Natural killer cell (primary cell): ENCODE results near the gene TTC24. TPM values are rescaled to one million over a fixed set of nuclear protein-coding genes. Genes with fewer than 3 reads are reported as not detected.
"Not testable (repeated sequence)": the region's sequence is repeated elsewhere in the genome, so short reads cannot be mapped to it uniquely, and the experiment has no call there.

Experiments
- ATAC-seq, 3 donors: fragments of 150-1000 bp in 2 of 3; fragments of 200-7000 bp in 1 of 3; cut with Tn5 transposase; 1 replicate in 1 of 3; 2 replicates in 2 of 3; pipeline ENCODE4 v1.10.0; 2021; ENCODE audit warnings: mild to moderate bottlenecking in 2 of 3, moderate library complexity in 2 of 3
- DNase-seq, 2 donors: peaks; one replicate each; pipeline versions ENCODE4 v3.0.0 to v3.0.0-alpha.2; 2013 to 2021; ENCODE audit warnings: mixed read lengths in 1 of 2
- H3K27ac ChIP-seq: one replicate; pipeline ENCODE4 v1.5.1; 2013; ENCODE audit warnings: mild to moderate bottlenecking, low read length
- H3K27me3 ChIP-seq: one replicate; pipeline ENCODE4 v1.6.1; 2013; ENCODE audit warnings: low read length; ENCODE audit not compliant: control insufficient read depth, insufficient read depth
- H3K36me3 ChIP-seq: one replicate; pipeline ENCODE4 v1.6.1; 2013; ENCODE audit warnings: low read length; ENCODE audit not compliant: control insufficient read depth, insufficient read depth
- H3K4me1 ChIP-seq: one replicate; pipeline ENCODE4 v1.6.1; 2013; ENCODE audit warnings: low read length; ENCODE audit not compliant: control insufficient read depth, insufficient read depth
- H3K4me3 ChIP-seq: one replicate; pipeline ENCODE4 v1.5.1; 2013; ENCODE audit warnings: low read length
- H3K9me3 ChIP-seq: one replicate; pipeline ENCODE4 v1.6.1; 2013; ENCODE audit warnings: low read length; ENCODE audit not compliant: control insufficient read depth, insufficient read depth
- H3K27ac Mint-ChIP-seq, 2 donors: one replicate each; pipeline ENCODE4 v1.8.0; 2022; ENCODE audit warnings: mild to moderate bottlenecking in 2 of 2, mixed read lengths in 2 of 2, moderate library complexity in 1 of 2
- H3K27me3 Mint-ChIP-seq, 2 donors: one replicate each; pipeline ENCODE4 v1.8.0; 2022; ENCODE audit warnings: low read depth in 2 of 2, mixed read lengths in 2 of 2
- H3K36me3 Mint-ChIP-seq: one replicate; pipeline ENCODE4 v1.8.0; 2022; ENCODE audit warnings: mixed read lengths
- H3K4me1 Mint-ChIP-seq, 2 donors: one replicate each; pipeline ENCODE4 v1.8.0; 2022; ENCODE audit warnings: mixed read lengths in 2 of 2
- H3K4me3 Mint-ChIP-seq: one replicate; pipeline ENCODE4 v1.8.0; 2022; ENCODE audit warnings: mild to moderate bottlenecking, moderate library complexity, mixed read lengths
- H3K9me3 Mint-ChIP-seq, 2 donors: one replicate each; pipeline ENCODE4 v1.8.0; 2022; ENCODE audit warnings: mixed read lengths in 2 of 2
- CTCF ChIP-seq: fragments of 200-600 bp; IDR thresholded peaks from one replicate; pipeline ENCODE4 v1.8.0; 2022; ENCODE audit warnings: antibody characterized with exemption
- WGBS: methylation state at CpG from one replicate; pipeline ENCODE4 v1.1.7; 2013; ENCODE audit warnings: missing lambda C conversion rate; ENCODE audit not compliant: insufficient coverage; 5-methylcytosine and 5-hydroxymethylcytosine counted together
- intact Hi-C: fragments of 100-400 bp; cut with micrococcal nuclease; formaldehyde crosslinking; loops from one replicate; pipeline ENCODE4 v1.14.2; 2022
- total RNA-seq, 4 donors: library from RNA; stranded (reverse); fragments of 120-200 nt in 1 of 4; gene quantifications; one replicate each; pipeline versions ENCODE4 v1.2.3 to v1.2.4, GENCODE V29; 2013 to 2022

The TTC24 gene
- total RNA-seq, 3 donors from 2014 or later (not counting 1 experiment from before 2014, with no cell fraction given) = 3.3 to 4.1 (median 4.0) TPM

DNA sequence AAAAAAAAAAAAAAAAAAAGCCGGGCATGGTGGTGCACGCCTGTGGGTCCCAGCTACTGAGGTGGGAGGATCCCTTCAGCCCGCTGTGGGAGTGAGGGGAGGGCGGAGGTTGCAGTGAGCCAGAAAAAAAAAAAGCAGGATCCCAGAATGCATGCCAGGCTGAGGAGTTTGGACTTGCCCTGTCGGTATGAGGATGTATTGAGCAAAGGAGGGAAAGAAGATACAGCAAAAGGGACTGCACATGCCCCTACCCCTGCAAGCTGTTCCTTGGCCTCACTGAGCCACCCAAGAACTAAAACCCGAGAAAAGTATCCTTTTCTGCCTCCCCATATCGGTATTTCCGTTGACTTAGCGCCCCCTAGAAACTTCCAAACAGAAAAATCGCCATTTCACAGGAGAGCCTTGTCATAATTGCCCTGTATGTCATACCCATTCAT, 23.1 kb downstream of the TTC24 start:
- no peaks in the 10 kb centered on the region for H3K9me3 ChIP-seq
- DNase-seq = peak in 1 of 2 donors; percentile 51
- H3K4me3 ChIP-seq = no peak overlapping the region
- H3K36me3 ChIP-seq = peaks cover 7% of the 10 kb centered on the region
- WGBS = 49% methylated on average over 10 of the region's 10 CpGs
- H3K9me3 Mint-ChIP-seq = no peaks in the 10 kb centered on the region
- intact Hi-C loops = no loop called here
- H3K4me1 ChIP-seq = peaks cover 26% of the 10 kb centered on the region
- no peaks in the 10 kb centered on the region for H3K27me3 Mint-ChIP-seq
- H3K4me3 Mint-ChIP-seq = peak overlapping the region; percentile 53
- no peaks in the 10 kb centered on the region for H3K36me3 Mint-ChIP-seq
- TF ChIP-seq CTCF = peak; percentile 12
- peaks cover 20 to 28% of the 10 kb centered on the region in 2 donors for H3K4me1 Mint-ChIP-seq
- ATAC-seq = no peak
- no peak overlapping the region for H3K27ac ChIP-seq
- no peaks in the 10 kb centered on the region for H3K27me3 ChIP-seq
- H3K27ac Mint-ChIP-seq = no peak overlapping the region

GRCh38 chr1:156607344-156607743, 27.8 kb downstream of the TTC24 start:
- H3K4me1 ChIP-seq = peaks cover 10% of the 10 kb centered on the region
- H3K27ac ChIP-seq, H3K9me3 Mint-ChIP-seq, intact Hi-C loops, H3K4me3 Mint-ChIP-seq, H3K27me3 Mint-ChIP-seq, H3K9me3 ChIP-seq, H3K27me3 ChIP-seq, H3K27ac Mint-ChIP-seq, DNase-seq, H3K36me3 Mint-ChIP-seq, H3K36me3 ChIP-seq, ATAC-seq, H3K4me3 ChIP-seq: not testable (repeated sequence)
- H3K4me1 Mint-ChIP-seq = peaks cover 9 to 14% of the 10 kb centered on the region in 2 donors
- 73% methylated on average over 4 of the region's 4 CpGs for WGBS

GRCh38 chr1:156608036-156608674, 28.6 kb downstream of the TTC24 start:
- H3K27me3 Mint-ChIP-seq = peaks cover 3 to 6% of the 10 kb centered on the region in 2 donors
- ATAC-seq (peak; percentile 92 to 99 (median 98)), DNase-seq (peak; percentile 36 to 89)
- peaks cover 6% of the 10 kb centered on the region for H3K4me1 ChIP-seq
- H3K36me3 Mint-ChIP-seq = no peaks in the 10 kb centered on the region
- H3K27me3 ChIP-seq = no peaks in the 10 kb centered on the region
- peaks cover 8 to 9% of the 10 kb centered on the region in 2 donors for H3K4me1 Mint-ChIP-seq
- H3K9me3 Mint-ChIP-seq = no peaks in the 10 kb centered on the region
- H3K9me3 ChIP-seq = no peaks in the 10 kb centered on the region
- no peak overlapping the region for H3K4me3 Mint-ChIP-seq
- H3K27ac Mint-ChIP-seq = no peak overlapping the region
- intact Hi-C loops = loop anchor here (1.0 kb wide), 4 partner anchors 24 to 223 kb away; no protein-coding TSS in a partner anchor
- TF ChIP-seq CTCF = peak; percentile 87
- H3K36me3 ChIP-seq = no peaks in the 10 kb centered on the region
- 33% methylated on average over 7 of the region's 7 CpGs for WGBS
- no peak overlapping the region for H3K4me3 ChIP-seq
- no peak overlapping the region for H3K27ac ChIP-seq

DNA sequence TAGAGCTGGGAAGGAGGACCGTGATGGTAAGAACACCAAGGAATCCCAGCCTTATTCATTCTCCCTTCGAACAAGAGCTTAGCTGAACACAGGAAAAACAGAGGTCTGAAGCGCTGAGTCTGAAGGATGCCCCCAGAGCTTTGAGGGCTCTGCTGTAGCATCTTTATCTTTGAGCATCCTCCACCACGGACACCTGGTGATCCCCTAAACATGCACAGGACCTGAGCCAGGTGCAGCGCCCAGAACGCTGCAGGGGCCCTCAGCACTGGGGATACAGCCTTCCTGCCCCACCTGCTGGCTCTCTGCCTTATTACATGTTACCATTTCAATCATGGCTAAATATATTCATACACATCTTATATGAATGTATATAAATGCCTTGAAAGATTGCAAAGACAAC, 29.5 kb downstream of the TTC24 start:
- 44% methylated on average over 6 of the region's 6 CpGs for WGBS
- H3K4me1 Mint-ChIP-seq = peaks cover 8 to 9% of the 10 kb centered on the region in 2 donors
- H3K4me3 ChIP-seq = no peak overlapping the region
- no peaks in the 10 kb centered on the region for H3K9me3 Mint-ChIP-seq
- DNase-seq = peak in 1 of 2 donors; percentile 80
- H3K27me3 Mint-ChIP-seq = peaks cover 3 to 6% of the 10 kb centered on the region in 2 donors
- no peaks in the 10 kb centered on the region for H3K36me3 ChIP-seq
- no peaks in the 10 kb centered on the region for H3K9me3 ChIP-seq
- H3K36me3 Mint-ChIP-seq = no peaks in the 10 kb centered on the region
- H3K27me3 ChIP-seq = no peaks in the 10 kb centered on the region
- peak; percentile 52 to 73 (median 69) for ATAC-seq
- H3K4me3 Mint-ChIP-seq = no peak overlapping the region
- H3K4me1 ChIP-seq = peaks cover 6% of the 10 kb centered on the region
- TF ChIP-seq CTCF = peak; percentile 54
- no peak overlapping the region for H3K27ac Mint-ChIP-seq
- no peak overlapping the region for H3K27ac ChIP-seq
- intact Hi-C loops = loop anchor here (1.0 kb wide), 4 partner anchors 25 to 224 kb away; no protein-coding TSS in a partner anchor

- H3K27ac Mint-ChIP-seq, H3K4me1 Mint-ChIP-seq, intact Hi-C loops, H3K36me3 ChIP-seq, H3K27me3 Mint-ChIP-seq, ATAC-seq, H3K4me1 ChIP-seq, H3K9me3 Mint-ChIP-seq, DNase-seq, H3K4me3 Mint-ChIP-seq, H3K36me3 Mint-ChIP-seq, H3K27ac ChIP-seq, H3K4me3 ChIP-seq, H3K9me3 ChIP-seq, H3K27me3 ChIP-seq: not testable (repeated sequence)
- 92% methylated on average over 9 of the region's 9 CpGs for WGBS
These were observed 30.5 kb downstream of the TTC24 start for GRCh38 chr1:156610072-156610471.
